Peyer's patch (tissue), 4 donors: ENCODE measurements around the gene SYNJ1. TPM values are rescaled to one million over a fixed set of nuclear protein-coding genes. Genes with fewer than 3 reads are reported as not detected.

Experiments
- DNase-seq, 3 donors: peaks; one replicate each; pipeline ENCODE4 v3.0.0-alpha.2; 2017 to 2019
- H3K27ac ChIP-seq, 4 donors: fragments of 200-600 bp; sonication (generic); one replicate each; pipeline ENCODE4 v1.5.1; 2016 to 2019
- H3K27me3 ChIP-seq, 2 donors: fragments of 200-600 bp; sonication (generic); one replicate each; pipeline ENCODE4 v1.5.1; 2019
- H3K36me3 ChIP-seq, 3 donors: fragments of 200-600 bp; sonication (generic); one replicate each; pipeline ENCODE4 v1.5.1; 2016 to 2019
- H3K4me1 ChIP-seq, 4 donors: fragments of 200-600 bp; sonication (generic); one replicate each; pipeline ENCODE4 v1.5.1; 2016 to 2019
- H3K4me3 ChIP-seq, 4 donors: fragments of 200-600 bp; sonication (generic); 1 replicate in 3 of 4; 2 replicates in 1 of 4; pipeline ENCODE4 v1.5.1; 2016 to 2019; ENCODE audit warnings: mild to moderate bottlenecking in 1 of 4
- H3K9me3 ChIP-seq, 4 donors: fragments of 200-600 bp; sonication (generic); one replicate each; pipeline ENCODE4 v1.5.1; 2016 to 2019; ENCODE audit warnings: mild to moderate bottlenecking in 1 of 4
- POLR2A ChIP-seq, 2 donors: fragments of 450-650 bp; IDR thresholded peaks; one replicate each; pipeline ENCODE4 v1.5.1; 2017; ENCODE audit warnings: antibody characterized with exemption in 2 of 2, mild to moderate bottlenecking in 2 of 2, moderate library complexity in 2 of 2
- total RNA-seq, 4 donors: library from RNA; depleted of rRNA; stranded (reverse); fragments of >200 nt; gene quantifications; one replicate each; pipeline ENCODE4 v1.1.0, GENCODE V29; 2016
- TF ChIP-seq, protein P1 (sequence below), 6 experiments: fragments of 450-650 bp in 4 of 6; fragments of 200-600 bp in 2 of 6; sonication (generic) in 1 of 6; IDR thresholded peaks; one replicate each; pipeline ENCODE4 v1.5.1; 2017 to 2019; ENCODE audit warnings: antibody characterized with exemption in 6 of 6, mild to moderate bottlenecking in 3 of 6, moderate library complexity in 1 of 6

The SYNJ1 gene
- total RNA-seq, 4 donors from 2014 or later = 13.5 to 45.4 (median 16.1) TPM

GRCh38 chr21:32581732-32582131, 146.1 kb downstream of the SYNJ1 start:
- Histone ChIP-seq H3K4me1 (no peaks in the 10 kb centered on the region), H3K4me3 (no peak overlapping the region), H3K27me3 (no peaks in the 10 kb centered on the region), H3K27ac (no peak overlapping the region), H3K36me3 (no peaks in the 10 kb centered on the region), H3K9me3 (no peaks in the 10 kb centered on the region)
- TF ChIP-seq, protein P1, sequence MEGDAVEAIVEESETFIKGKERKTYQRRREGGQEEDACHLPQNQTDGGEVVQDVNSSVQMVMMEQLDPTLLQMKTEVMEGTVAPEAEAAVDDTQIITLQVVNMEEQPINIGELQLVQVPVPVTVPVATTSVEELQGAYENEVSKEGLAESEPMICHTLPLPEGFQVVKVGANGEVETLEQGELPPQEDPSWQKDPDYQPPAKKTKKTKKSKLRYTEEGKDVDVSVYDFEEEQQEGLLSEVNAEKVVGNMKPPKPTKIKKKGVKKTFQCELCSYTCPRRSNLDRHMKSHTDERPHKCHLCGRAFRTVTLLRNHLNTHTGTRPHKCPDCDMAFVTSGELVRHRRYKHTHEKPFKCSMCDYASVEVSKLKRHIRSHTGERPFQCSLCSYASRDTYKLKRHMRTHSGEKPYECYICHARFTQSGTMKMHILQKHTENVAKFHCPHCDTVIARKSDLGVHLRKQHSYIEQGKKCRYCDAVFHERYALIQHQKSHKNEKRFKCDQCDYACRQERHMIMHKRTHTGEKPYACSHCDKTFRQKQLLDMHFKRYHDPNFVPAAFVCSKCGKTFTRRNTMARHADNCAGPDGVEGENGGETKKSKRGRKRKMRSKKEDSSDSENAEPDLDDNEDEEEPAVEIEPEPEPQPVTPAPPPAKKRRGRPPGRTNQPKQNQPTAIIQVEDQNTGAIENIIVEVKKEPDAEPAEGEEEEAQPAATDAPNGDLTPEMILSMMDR (IDR thresholded peaks at IDR 0.05) = no peak
- no peak for TF ChIP-seq POLR2A (IDR thresholded peaks at IDR 0.05)
- no peak for DNase-seq

DNA sequence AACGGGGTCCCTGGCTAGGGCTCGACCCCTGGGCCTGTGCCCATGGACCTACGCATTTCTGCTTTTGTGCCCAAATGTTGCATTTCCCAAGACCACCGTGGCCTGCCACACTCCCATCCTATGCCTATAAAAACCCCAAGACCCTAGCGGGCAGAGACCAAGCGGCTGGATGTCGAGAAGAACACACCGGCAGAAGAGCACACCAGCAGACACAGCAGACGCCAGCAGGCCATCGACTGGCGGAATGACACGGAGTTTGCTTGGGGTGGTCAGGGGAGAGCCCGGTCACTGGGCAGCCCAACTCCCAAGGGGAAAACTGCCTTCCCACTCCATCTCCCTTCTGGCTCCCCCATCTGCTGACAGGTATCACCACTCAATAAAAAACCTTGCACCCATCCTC, 146.9 kb downstream of the SYNJ1 start:
- H3K27ac ChIP-seq = no peak overlapping the region
- no peaks in the 10 kb centered on the region for H3K9me3 ChIP-seq
- no peaks in the 10 kb centered on the region for H3K27me3 ChIP-seq
- H3K4me1 ChIP-seq = no peaks in the 10 kb centered on the region
- TF ChIP-seq POLR2A (IDR thresholded peaks at IDR 0.05) = no peak
- TF ChIP-seq, protein P1 (IDR thresholded peaks at IDR 0.05) = no peak
- H3K4me3 ChIP-seq = no peak overlapping the region
- H3K36me3 ChIP-seq = no peaks in the 10 kb centered on the region
- no peak for DNase-seq

Other genes starting within 250 kb of the SYNJ1 start
- 1 to 10 TPM in 1 of 4 donors, not detected in 3; 9.9 TPM for gene TCP10L, start 142.5 kb downstream of the SYNJ1 start, total RNA-seq
- 10 to 100 TPM; 17.3 to 28.0 (median 20.6) TPM for gene CFAP298, start 115.6 kb downstream of the SYNJ1 start, total RNA-seq
- gene PAXBP1, start 43.7 kb upstream of the SYNJ1 start, total RNA-seq = 100 to 1,000 TPM in 1 of 4 donors, 10 to 100 TPM in 3; 49.7 to 139 (median 76.5) TPM